SK-N-MC (cell line): ENCODE measurements around the gene CCM2.

Experiments
- DNase-seq: peaks from one replicate; pipeline ENCODE4 v3.0.0-alpha.2; 2011; ENCODE audit warnings: low read depth, low spot score
- H3K27ac ChIP-seq: fragments of 200-600 bp; sonication (generic); 2 replicates; pipeline ENCODE4 v1.5.1; 2016; ENCODE audit warnings: mixed run types
- H3K36me3 ChIP-seq: fragments of 200-600 bp; sonication (generic); 2 replicates; pipeline ENCODE4 v1.6.1; 2017; ENCODE audit warnings: antibody characterized with exemption, low read length, mixed read lengths; ENCODE audit not compliant: insufficient read depth
- H3K4me3 ChIP-seq: fragments of 200-600 bp; sonication (generic); 2 replicates; pipeline ENCODE4 v1.5.1; 2016
- H3K9ac ChIP-seq: fragments of 200-600 bp; sonication (generic); 2 replicates; pipeline ENCODE4 v1.8.0; 2017; ENCODE audit warnings: mixed run types, mixed read lengths; ENCODE audit not compliant: insufficient read length
- H3K9me3 ChIP-seq: fragments of 200-600 bp; sonication (generic); 2 replicates; pipeline ENCODE4 v1.6.1; 2017; ENCODE audit warnings: low read depth, mild to moderate bottlenecking, antibody characterized with exemption, low read length, moderate library complexity, mixed read lengths
- EZH2 ChIP-seq: fragments of 200-600 bp; sonication (generic); IDR thresholded peaks from one replicate; pipeline ENCODE4 v1.6.1; 2017; ENCODE audit warnings: antibody characterized with exemption
- FOXP2 ChIP-seq: optimal IDR thresholded peaks from 2 replicates; pipeline ENCODE3; 2011; ENCODE audit warnings: mild to moderate bottlenecking, moderate library complexity; ENCODE audit not compliant: insufficient read depth; ENCODE audit errors: extremely low read length, control extremely low read depth
- POLR2AphosphoS5 ChIP-seq: IDR thresholded peaks from 2 replicates; pipeline ENCODE4 v1.6.1; 2012; ENCODE audit warnings: mild to moderate bottlenecking, low read depth, low read length, borderline replicate concordance

CCM2 gene

DNA sequence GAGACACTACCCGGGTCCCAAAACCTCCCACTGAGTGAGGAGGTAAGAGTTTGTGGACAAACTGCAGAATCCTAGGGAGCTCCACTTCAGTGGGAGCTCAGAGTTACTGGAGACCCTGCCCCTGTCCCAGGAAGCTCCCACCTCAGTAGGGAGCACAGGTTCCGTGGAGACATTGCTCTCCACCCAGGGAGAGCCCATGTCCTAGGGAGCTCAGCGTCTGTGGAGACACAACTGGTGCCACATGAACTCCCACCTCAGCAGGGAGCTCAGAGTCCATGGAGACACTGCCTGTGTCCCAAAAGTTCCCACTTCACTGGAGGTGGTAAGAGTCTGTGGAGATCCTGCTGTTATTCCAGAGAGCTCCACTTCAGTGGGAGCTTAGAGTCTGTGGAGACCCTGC, 27.4 kb upstream of the CCM2 start:
- H3K9me3 ChIP-seq = no peaks in the 10 kb centered on the region
- H3K9ac ChIP-seq = no peak overlapping the region
- TF ChIP-seq FOXP2 = no peak
- TF ChIP-seq EZH2 = no peak
- TF ChIP-seq POLR2AphosphoS5 = no peak
- no peak for DNase-seq
- no peaks in the 10 kb centered on the region for H3K36me3 ChIP-seq
- H3K27ac ChIP-seq = no peak overlapping the region
- H3K4me3 ChIP-seq = no peak overlapping the region

DNA sequence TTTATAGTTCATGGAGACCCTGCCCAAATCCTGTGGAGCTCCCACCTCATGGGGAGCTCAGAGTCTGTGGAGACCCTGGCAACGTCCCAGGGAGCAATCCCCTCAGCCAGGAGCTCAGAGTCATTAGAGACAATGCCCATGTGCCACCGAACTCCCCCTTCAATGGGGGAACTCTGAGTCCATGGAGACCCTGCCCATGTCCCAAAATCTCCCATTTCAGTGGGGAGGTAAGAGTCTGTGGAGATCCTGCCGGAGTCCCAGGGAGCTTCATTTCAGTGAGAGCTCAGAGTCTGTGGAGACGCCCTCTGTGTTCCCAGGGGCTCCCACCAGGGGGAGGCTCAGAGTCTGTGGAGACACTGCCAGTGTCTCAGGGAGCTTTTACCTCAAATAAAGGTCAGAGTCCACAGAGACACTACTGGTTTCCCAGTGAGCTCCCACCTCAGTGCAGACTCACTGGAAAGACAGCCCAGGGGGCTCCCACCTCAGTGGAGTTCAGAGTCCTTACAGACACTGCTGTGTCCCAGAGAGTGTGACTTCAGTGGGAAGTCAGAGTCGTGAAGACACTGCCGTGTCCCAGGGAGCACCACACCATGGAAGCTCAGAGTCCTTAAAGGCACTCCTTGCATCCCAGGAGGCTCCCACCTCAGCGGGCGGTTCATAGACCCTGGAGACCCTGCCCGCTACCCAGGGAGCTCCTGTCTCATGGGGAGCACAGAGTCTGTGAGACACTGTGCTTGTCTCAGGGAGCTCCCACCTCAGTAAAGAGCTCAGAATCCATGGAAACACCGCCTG, 26.2 kb upstream of the CCM2 start:
- Histone ChIP-seq H3K9me3 (no peaks in the 10 kb centered on the region), H3K36me3 (no peaks in the 10 kb centered on the region), H3K9ac (no peak overlapping the region), H3K4me3 (no peak overlapping the region), H3K27ac (no peak overlapping the region)
- DNase-seq = no peak
- TF ChIP-seq EZH2 (no peak), POLR2AphosphoS5 (no peak)

DNA sequence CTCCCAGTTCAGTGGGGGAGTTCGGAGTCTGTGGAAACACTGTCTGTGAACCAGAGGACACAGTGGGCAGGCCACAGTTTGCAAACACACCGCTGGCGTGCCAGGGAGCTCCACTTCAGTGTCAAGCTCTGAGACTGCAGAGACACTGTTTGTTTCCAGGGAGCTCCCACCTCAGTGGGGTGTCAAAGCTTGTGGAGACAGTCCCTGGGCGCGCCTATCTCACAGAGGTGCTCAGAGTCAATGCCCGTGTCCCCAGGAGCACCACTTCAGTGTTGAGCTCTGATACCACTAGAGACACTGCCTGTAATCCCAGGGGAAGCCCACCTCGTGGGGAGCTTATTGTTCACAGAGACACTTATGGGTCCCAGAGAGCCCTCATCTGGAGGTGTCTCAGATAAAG, 25.5 kb upstream of the CCM2 start:
- Histone ChIP-seq H3K27ac (no peak overlapping the region), H3K36me3 (no peaks in the 10 kb centered on the region; the same call in 1 of the 2 replicates), H3K9ac (no peak overlapping the region), H3K9me3 (no peaks in the 10 kb centered on the region), H3K4me3 (no peak overlapping the region)
- DNase-seq = no peak
- no peak for TF ChIP-seq POLR2AphosphoS5
- no peak for TF ChIP-seq EZH2
- no peak for TF ChIP-seq FOXP2

DNA sequence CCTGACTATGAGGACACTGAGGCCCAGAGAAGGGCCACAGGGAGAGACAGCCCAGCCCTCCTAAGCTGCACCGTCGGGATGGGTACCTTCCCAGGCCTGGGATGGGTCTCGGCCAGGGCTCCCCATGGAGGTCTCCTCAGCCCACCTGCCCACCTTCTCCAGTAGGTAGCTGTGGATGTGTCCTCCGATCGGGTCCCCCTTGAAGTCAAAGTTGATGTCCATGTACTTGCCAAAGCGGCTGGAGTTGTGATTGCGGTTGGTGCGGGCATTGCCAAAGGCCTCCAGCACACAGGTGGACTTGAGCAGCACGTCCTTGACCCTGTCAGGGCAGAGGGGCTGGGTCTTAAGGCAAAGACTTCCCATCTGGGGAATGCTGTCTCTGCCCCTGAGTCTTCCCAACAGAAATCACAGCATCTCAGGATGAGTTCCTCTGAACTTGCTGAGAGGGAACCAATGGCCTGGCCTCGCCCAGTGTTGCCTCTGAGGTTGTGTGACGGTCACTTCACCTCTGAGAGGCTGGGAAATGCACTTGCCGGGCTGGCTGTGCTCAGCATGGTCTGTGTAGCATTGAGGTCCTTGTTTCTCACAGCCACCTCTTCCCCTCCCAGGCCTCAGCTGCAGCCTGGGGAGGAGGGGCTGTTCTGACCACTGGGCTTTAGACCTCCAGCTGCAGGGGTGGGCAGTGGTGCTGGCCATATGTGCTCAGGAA, 24.5 kb upstream of the CCM2 start:
- TF ChIP-seq EZH2 (no peak), POLR2AphosphoS5 (no peak), FOXP2 (no peak)
- Histone ChIP-seq H3K9me3 (no peaks in the 10 kb centered on the region), H3K36me3 (no peaks in the 10 kb centered on the region; the same call in 1 of the 2 replicates), H3K27ac (no peak overlapping the region), H3K4me3 (no peak overlapping the region), H3K9ac (no peak overlapping the region)
- DNase-seq = no peak

DNA sequence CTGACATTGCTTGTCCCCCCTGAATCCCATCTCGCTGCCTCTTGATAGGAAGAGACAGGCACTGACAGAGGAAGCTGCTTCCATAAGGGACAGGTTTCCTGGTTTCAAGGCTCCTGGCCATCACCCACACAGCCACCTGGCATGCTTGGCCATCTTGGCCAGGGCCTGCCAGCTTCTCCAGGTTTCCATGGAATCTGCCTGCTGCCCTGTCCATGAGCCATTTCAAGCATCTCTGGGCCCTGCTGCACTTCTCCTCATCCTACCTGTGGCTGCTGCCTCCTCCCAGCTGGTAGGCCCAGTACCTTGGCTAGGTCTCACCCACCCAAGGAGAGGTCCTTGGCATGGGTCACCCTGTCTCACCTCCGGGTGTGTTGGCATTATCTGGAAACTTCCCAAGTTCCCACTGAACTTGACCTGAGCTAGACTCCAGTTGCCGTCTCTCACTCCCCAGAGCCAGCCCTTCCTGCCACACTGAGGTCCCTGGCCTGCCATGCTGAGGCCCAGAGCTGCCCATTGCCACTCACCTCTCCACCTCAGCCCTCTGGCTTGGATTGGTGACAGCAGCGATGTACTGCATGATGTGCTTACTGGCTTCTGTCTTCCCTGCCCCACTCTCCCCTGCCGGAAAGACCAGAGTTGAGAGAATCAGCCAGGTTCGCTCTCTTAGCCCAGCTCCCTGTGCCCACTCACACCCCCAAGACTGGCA, 23.8 kb upstream of the CCM2 start:
- Histone ChIP-seq H3K4me3 (no peak overlapping the region), H3K9me3 (no peaks in the 10 kb centered on the region), H3K36me3 (peaks cover 2% of the 10 kb centered on the region), H3K27ac (no peak overlapping the region), H3K9ac (no peak overlapping the region)
- DNase-seq = no peak
- TF ChIP-seq POLR2AphosphoS5 = no peak
- TF ChIP-seq EZH2 = no peak
- no peak for TF ChIP-seq FOXP2

DNA sequence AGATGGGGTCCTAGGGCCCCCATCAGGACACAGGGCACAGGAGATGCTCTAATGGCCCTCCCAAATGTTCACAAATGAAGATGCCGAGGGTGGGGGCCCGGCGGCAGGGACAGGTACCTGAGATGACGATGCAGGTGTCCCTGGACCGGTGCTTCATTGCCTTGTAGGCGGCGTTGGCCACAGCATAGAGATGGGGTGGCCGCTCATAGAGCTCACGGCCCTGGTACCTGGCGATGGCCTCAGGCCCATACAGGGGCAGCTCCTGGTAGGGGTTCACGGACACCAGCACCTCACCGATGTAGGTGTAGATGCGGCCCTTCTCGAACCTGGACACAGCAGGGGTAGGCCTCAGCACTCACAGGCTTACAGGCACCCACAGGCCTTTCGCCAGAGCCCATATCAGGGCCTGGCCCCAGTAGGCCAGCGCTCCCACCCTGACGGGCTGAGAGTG, 23.2 kb upstream of the CCM2 start:
- TF ChIP-seq POLR2AphosphoS5 (no peak), EZH2 (no peak), FOXP2 (no peak)
- H3K9ac ChIP-seq = no peak overlapping the region
- H3K9me3 ChIP-seq = no peaks in the 10 kb centered on the region
- no peak overlapping the region for H3K4me3 ChIP-seq
- DNase-seq = no peak
- no peak overlapping the region for H3K27ac ChIP-seq
- peaks cover 8% of the 10 kb centered on the region for H3K36me3 ChIP-seq

DNA sequence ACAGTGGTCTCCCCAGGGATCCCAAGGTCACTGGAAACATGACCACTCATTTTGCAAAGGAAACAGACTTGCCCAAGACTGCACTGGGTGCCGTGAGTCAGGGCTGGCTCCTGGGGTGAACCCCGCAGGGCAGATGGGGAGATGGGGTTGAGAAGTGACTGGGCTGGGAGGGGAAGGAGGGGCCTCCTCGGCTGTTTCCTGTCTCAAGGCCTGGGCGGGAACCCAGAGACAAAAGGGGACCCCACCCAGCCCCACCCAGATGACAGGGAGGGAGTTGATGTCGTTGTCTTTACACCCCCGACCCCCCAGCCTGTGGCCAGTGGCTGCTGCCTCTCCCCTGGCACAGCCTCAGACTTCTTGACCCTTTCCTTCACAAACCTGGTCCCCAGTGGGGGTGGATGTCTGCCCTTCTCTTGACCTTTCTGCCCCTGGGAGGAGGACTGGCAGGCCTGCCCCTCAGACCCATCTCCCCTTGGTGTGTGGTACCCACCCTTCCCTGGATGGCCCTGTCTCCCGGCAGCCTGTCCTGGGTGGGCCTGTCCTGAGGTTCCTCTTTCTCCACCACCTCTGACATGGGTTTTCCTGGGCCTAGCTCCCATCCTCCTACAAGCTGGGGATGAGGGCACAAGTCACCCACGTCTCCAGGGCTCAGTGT, 22.6 kb upstream of the CCM2 start:
- H3K27ac ChIP-seq = no peak overlapping the region
- peaks cover 14% of the 10 kb centered on the region for H3K36me3 ChIP-seq
- DNase-seq = no peak
- no peak overlapping the region for H3K9ac ChIP-seq
- no peaks in the 10 kb centered on the region for H3K9me3 ChIP-seq
- no peak for TF ChIP-seq POLR2AphosphoS5
- TF ChIP-seq FOXP2 = no peak
- TF ChIP-seq EZH2 = no peak
- no peak overlapping the region for H3K4me3 ChIP-seq

DNA sequence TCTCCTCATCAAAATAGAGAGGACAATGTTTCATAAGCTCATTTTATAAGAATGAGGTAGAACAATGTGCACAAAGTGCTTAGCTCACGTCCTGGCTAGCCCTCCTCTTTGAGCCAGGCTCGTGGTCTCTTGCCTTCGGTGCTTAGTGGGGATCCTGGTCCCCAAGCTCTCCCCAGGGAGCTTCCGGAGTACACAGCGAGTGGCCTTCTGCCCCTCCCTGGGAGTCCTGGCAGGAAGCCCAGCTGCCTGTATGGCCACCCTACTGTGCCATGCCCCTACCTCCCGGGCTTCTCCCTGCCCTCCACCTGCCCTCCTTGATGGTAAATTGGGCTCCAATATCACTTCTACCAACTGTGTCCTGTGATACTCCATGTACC, 22.1 kb upstream of the CCM2 start:
- H3K9ac ChIP-seq = no peak overlapping the region

More for the DNA sequence above, 22.1 kb upstream of the CCM2 start:
- TF ChIP-seq POLR2AphosphoS5 (no peak), EZH2 (no peak), FOXP2 (no peak)
- no peak overlapping the region for H3K4me3 ChIP-seq
- H3K36me3 ChIP-seq = peaks cover 19% of the 10 kb centered on the region
- no peak for DNase-seq
- H3K27ac ChIP-seq = no peak overlapping the region
- H3K9me3 ChIP-seq = no peaks in the 10 kb centered on the region
